Skeletal muscle tissue (tissue), 4 donors: ENCODE results near the gene AFF3. TPM values are rescaled to one million over a fixed set of nuclear protein-coding genes. Genes with fewer than 3 reads are reported as not detected.

Source experiments
- H3K27ac ChIP-seq: one replicate; pipeline ENCODE4 v1.7.0; 2013; ENCODE audit warnings: mild to moderate bottlenecking, low read depth, low read length, inconsistent platforms
- H3K27me3 ChIP-seq, 3 donors: one replicate each; pipeline ENCODE4 v1.7.0; 2013; ENCODE audit warnings: low read length in 3 of 3; ENCODE audit not compliant: control insufficient read depth in 3 of 3, insufficient read depth in 3 of 3
- H3K36me3 ChIP-seq, 3 donors: one replicate each; pipeline ENCODE4 v1.7.0; 2013; ENCODE audit warnings: low read length in 3 of 3; ENCODE audit not compliant: control insufficient read depth in 3 of 3, insufficient read depth in 3 of 3
- H3K4me1 ChIP-seq, 3 donors: one replicate each; pipeline ENCODE4 v1.7.0; 2013; ENCODE audit warnings: low read length in 3 of 3, mild to moderate bottlenecking in 3 of 3; ENCODE audit not compliant: control insufficient read depth in 3 of 3, insufficient read depth in 3 of 3
- H3K4me3 ChIP-seq, 3 donors: one replicate each; pipeline ENCODE4 v1.7.0; 2013; ENCODE audit warnings: low read length in 3 of 3
- H3K9ac ChIP-seq, 3 donors: one replicate each; pipeline ENCODE4 v1.7.0; 2013; ENCODE audit warnings: low read length in 3 of 3, mild to moderate bottlenecking in 3 of 3, moderate library complexity in 2 of 3, low read depth in 1 of 3
- H3K9me3 ChIP-seq, 3 donors: one replicate each; pipeline ENCODE4 v1.7.0; 2013; ENCODE audit warnings: low read length in 3 of 3; ENCODE audit not compliant: control insufficient read depth in 3 of 3
- total RNA-seq: library from RNA; depleted of rRNA; stranded (reverse); fragments of >200 nt; gene quantifications from one replicate; pipeline ENCODE4 v1.2.3, GENCODE V29; 2014
- donor health status: Osteomylitis.

Gene AFF3
- total RNA-seq, 1 donor from 2014 or later: 8.4 TPM

DNA sequence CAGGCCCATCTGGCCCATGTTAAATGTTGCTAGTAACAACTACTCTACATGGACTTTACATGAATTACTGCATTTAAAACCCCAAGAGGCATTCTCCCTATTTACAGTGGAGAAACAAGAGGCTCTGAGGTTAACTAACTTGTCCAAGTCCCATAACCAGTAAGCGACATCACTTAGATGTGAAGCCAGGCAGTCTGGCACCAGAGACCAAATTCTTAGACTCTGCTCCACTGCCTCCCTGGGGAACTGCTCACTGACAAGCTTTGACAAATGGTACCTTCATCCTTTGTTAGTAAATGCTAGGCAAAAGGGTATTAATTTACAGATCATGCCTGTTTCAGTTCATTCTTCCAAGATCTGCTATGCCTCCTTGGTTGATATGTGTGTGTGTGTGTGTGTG lies 124.8 kb downstream of the AFF3 start:
- no peaks in the 10 kb centered on the region for H3K9me3 ChIP-seq
- no peaks in the 10 kb centered on the region for H3K4me1 ChIP-seq
- H3K27me3 ChIP-seq: no peaks in the 10 kb centered on the region
- H3K27ac ChIP-seq: no peak overlapping the region
- H3K36me3 ChIP-seq: no peaks in the 10 kb centered on the region
- no peak overlapping the region for H3K9ac ChIP-seq
- H3K4me3 ChIP-seq: no peak overlapping the region

DNA sequence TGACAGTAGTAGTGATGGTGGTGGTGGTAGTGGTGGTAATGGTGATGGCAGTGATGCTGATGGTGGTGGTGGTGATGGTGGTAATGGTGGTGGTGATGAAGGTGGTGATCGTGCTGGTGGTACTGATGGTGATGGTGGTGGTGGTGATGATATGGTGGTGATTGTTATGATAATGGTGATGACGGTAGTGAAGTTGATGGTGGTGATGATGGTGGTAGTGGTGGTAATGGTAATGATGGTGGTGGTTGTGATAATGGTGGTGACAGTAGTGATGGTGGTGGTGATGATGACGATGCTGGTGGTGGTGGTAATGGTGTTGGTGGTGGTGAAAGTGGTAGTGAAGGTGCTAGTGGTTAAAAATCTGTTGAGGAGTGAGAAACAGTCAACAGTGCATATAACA lies 125.6 kb downstream of the AFF3 start:
- Histone ChIP-seq H3K9me3 (no peaks in the 10 kb centered on the region), H3K4me3 (no peak overlapping the region), H3K4me1 (no peaks in the 10 kb centered on the region), H3K9ac (no peak overlapping the region), H3K36me3 (no peaks in the 10 kb centered on the region), H3K27me3 (no peaks in the 10 kb centered on the region), H3K27ac (no peak overlapping the region)

DNA sequence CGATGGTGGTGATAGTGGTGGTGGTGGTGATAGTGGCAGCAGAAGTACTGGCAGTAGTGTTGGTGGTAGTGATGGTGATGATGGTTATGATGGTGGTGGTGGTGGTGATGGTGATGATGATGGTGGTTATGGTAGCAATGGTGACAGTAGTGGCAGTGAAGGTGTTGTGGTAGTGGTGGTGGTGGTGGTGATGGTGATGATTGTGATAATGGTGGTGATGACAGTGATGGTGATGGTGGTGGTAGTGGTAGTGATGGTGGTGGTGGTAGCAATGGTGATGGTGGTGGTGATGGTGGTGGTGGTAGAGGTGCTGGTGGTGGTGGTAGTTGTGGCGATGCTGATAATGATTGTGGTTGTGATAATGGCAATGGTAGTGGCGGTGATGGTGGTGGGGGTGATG lies 126.5 kb downstream of the AFF3 start:
- no peak overlapping the region for H3K27ac ChIP-seq
- H3K4me1 ChIP-seq: no peaks in the 10 kb centered on the region
- H3K4me3 ChIP-seq: no peak overlapping the region
- peaks cover 0 to 5% (median 0%) of the 10 kb centered on the region in 3 donors for H3K27me3 ChIP-seq
- no peaks in the 10 kb centered on the region for H3K9me3 ChIP-seq
- H3K9ac ChIP-seq: no peak overlapping the region
- H3K36me3 ChIP-seq: no peaks in the 10 kb centered on the region

DNA sequence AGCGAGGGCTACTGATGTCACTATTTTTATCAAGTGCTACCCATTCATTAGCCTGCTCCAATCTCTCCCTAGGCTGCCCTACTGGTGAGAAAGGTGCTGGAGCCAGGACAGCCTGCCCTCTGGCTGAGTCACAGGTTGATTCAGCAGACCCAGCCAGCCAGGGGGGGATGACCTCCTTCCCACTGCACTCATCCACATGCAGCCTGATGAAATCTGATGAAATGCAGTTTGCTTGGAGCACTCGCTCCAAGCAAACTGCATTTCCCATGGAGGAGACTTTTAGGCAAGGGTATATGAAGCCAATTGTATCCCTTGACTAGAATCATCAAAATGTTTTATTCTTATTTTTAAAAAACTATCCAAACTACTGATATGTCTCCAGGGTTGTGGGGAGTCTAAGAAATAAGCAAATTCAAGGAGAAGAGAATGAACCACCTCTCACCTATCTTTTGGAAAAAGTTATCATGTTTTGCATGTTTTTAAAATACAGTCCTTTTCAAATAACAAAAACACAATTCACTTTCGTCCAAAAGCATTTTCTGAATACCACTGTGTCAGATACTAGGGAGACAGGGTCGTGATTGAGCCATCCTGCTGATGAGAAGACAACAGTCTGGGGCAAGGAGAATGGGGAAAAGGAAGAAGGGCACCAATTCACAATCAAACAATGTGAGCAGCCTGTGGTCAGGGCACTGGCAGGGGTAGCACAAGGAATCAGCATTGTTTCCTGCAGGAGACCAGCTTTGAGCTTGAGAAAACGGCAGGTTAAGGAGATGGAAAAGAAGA lies 128.3 kb downstream of the AFF3 start:
- H3K9me3 ChIP-seq: no peaks in the 10 kb centered on the region
- no peaks in the 10 kb centered on the region for H3K36me3 ChIP-seq
- H3K9ac ChIP-seq: no peak overlapping the region
- peaks cover 0 to 8% (median 0%) of the 10 kb centered on the region in 3 donors for H3K27me3 ChIP-seq
- H3K27ac ChIP-seq: no peak overlapping the region
- H3K4me3 ChIP-seq: no peak overlapping the region
- no peaks in the 10 kb centered on the region for H3K4me1 ChIP-seq

DNA sequence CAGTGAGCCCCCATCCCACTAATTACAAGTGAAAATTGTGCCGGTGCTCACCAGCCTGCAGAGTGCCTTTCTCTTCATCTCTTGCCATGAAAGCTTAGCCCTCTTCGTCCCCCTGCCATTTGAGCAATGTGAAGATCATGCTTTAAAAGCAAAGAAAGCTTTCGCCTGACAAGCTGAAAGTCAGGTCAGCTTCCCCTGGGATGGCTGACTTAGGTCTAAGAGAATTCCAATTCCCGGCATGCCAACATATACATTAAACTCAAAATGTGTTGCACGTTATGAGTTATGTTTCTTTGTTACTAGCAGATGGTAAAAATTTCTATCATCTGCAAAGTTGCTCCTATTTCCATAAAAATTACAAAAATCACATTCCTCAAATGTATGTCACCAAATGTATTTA lies 129.8 kb downstream of the AFF3 start:
- Histone ChIP-seq H3K27ac (no peak overlapping the region), H3K36me3 (no peaks in the 10 kb centered on the region), H3K9ac (no peak overlapping the region), H3K9me3 (no peaks in the 10 kb centered on the region), H3K4me1 (no peaks in the 10 kb centered on the region), H3K4me3 (no peak overlapping the region), H3K27me3 (peaks cover 0 to 8% (median 0%) of the 10 kb centered on the region in 3 donors)

DNA sequence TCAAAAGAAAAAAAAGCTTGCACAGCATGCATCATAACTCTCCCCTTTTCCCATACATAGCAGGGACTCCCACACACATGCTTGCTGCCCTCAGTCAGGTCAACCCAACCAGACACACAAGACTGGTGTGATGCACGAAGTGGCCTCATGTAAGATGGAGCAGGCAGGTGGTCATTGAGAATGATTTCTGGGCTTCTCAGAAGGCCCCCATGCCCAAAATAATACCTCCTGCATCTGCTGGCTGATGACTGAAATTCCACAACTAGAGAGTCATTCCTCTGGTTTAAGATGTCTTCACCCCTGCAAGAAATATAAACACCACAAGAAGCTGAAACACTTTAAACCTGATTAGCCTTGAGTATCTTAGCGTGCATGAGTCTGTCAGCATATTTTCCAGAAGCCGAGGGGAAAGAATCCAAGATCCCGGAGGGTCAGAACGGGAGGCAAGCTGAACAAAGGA lies 131.1 kb downstream of the AFF3 start:
- Histone ChIP-seq H3K9ac (no peak overlapping the region), H3K27me3 (peaks cover 0 to 13% (median 0%) of the 10 kb centered on the region in 3 donors), H3K27ac (no peak overlapping the region), H3K36me3 (no peaks in the 10 kb centered on the region), H3K4me1 (no peaks in the 10 kb centered on the region), H3K9me3 (no peaks in the 10 kb centered on the region), H3K4me3 (no peak overlapping the region)

DNA sequence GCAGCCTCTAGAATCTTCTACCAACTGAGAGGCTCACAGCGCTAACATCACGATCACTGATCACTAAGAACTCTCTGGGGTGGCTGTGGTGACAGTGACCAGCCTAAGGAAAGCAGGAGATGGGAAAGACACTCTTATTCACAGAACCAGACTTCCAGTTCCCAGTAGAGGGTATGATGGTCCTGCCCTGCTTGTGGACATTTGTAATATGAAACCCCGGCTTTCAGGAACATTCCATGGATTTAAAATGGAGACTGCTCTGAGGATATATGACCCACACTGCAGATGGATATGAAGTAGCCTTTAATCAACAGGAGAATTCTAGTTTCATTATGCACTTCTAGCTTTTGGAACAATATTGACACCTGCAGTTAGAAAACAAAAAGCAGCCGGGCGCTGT lies 131.8 kb downstream of the AFF3 start:
- Histone ChIP-seq H3K9me3 (no peaks in the 10 kb centered on the region), H3K4me1 (no peaks in the 10 kb centered on the region), H3K27ac (no peak overlapping the region), H3K9ac (no peak overlapping the region), H3K36me3 (no peaks in the 10 kb centered on the region), H3K4me3 (no peak overlapping the region), H3K27me3 (peaks cover 0 to 13% (median 0%) of the 10 kb centered on the region in 3 donors)

DNA sequence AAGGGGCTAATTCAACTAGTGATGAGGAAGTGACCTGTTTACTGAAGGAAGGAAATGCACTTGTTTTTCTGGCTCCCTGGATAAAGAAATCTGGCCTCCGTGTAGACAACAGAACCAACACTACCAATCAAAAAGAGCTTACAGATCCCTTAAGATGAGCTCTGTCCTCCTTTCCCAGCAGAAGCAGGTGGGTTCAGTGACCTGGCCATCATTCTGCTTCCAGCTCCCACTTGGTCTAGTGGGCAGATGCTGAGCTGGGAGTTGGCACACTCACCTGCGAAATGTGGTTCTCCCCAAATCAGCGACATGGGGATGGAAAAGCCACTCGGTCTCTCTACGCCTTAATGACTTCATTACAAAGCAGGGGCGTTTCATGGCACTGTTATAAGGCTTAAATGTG lies 132.6 kb downstream of the AFF3 start:
- no peak overlapping the region for H3K4me3 ChIP-seq
- H3K36me3 ChIP-seq: no peaks in the 10 kb centered on the region
- no peak overlapping the region for H3K9ac ChIP-seq
- peaks cover 0 to 13% (median 0%) of the 10 kb centered on the region in 3 donors for H3K27me3 ChIP-seq
- no peak overlapping the region for H3K27ac ChIP-seq
- no peaks in the 10 kb centered on the region for H3K4me1 ChIP-seq
- no peaks in the 10 kb centered on the region for H3K9me3 ChIP-seq

DNA sequence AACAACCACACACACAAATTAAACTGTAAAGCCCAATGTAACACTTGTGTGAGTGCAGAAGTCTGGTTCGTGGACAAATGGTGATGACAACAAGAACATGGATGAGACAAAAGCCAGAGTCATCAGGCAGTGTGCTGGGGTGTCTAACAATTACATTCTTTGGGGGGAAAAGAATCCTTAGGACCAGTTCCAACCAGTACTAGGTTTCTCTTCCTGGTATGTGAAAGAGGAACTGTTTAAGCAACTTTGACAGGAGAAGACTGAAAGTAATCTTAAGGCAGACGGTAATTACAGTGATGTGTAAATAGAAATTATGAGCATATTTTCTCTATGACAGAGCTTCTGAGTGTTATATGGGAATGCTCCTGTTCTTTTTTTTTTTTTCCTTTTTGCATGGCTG lies 133.4 kb downstream of the AFF3 start:
- Histone ChIP-seq H3K36me3 (no peaks in the 10 kb centered on the region), H3K27ac (no peak overlapping the region), H3K27me3 (peaks cover 0 to 13% (median 0%) of the 10 kb centered on the region in 3 donors), H3K9ac (no peak overlapping the region), H3K4me1 (no peaks in the 10 kb centered on the region), H3K9me3 (no peaks in the 10 kb centered on the region), H3K4me3 (no peak overlapping the region)

DNA sequence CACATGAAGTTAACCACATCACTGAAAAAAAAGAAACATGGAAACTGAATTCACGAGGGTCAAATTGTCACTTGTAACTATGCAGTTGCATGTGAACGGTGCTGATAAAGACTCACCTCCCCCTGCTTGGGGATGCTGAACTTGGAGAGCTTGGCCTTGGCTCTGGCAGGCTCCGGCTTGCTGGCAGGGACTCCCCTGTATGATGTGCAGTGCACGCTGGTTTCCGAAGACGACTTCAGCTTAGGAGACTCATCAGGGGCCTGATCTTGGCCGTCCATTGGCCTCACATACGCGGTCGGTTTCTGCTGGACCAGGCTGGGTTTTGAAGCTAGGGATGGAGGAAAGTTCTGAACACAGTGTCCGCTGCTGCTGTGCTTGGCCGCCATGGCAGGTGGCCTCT lies 135.9 kb downstream of the AFF3 start:
- Histone ChIP-seq H3K9me3 (no peaks in the 10 kb centered on the region), H3K27ac (no peak overlapping the region), H3K36me3 (no peaks in the 10 kb centered on the region), H3K4me1 (no peaks in the 10 kb centered on the region), H3K27me3 (peaks cover 0 to 13% (median 0%) of the 10 kb centered on the region in 3 donors), H3K4me3 (no peak overlapping the region), H3K9ac (no peak overlapping the region)
